SH-SY5Y (cell line): ENCODE results near the gene PPARG.

Experiments used
- GATA2 ChIP-seq: IDR thresholded peaks from 2 replicates; pipeline ENCODE4 v1.6.1; 2011; ENCODE audit warnings: mild to moderate bottlenecking, low read depth, low read length
- GATA3 ChIP-seq: IDR thresholded peaks from 2 replicates; pipeline ENCODE4 v1.6.1; 2011; ENCODE audit warnings: low read depth, mild to moderate bottlenecking, low read length, moderate library complexity

PPARG gene

DNA sequence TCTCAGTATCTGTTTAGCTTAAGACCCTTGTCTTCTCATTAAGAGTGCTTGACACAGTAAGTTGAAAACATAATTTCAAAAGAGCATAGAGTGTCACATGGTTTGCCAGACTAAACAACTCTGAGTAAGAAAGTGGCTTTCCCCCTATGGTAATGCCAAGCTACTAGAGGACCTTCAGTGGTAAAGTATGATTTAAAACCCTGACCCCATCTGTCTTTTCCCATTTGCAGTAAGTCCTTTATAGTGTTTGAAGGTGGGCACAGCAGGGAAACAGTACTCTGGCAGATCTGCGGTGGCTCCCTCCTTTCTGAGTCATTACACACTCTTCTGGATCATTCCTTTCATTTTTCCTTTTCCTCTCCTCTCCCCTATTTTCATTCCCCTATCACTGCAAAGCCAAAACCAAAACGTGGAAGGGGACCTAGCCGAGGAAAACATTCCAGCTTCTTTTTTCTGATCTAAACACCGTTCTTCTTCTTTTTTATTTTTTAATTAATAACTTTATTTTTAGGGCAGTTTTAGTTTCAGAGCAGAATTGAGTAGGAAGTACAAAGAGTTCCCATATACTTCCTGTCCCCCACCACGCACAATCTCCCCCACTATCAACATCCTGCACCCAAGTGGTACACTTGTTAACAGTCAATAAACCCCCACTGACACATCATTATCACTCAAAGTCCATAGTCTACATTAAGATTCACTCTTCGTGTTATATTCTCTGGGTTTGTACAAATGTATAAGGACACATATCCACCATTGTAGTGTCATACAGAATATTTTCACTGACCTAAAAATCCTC, 74.7 kb downstream of the PPARG start:
- TF ChIP-seq GATA3 (no peak), GATA2 (no peak)

DNA sequence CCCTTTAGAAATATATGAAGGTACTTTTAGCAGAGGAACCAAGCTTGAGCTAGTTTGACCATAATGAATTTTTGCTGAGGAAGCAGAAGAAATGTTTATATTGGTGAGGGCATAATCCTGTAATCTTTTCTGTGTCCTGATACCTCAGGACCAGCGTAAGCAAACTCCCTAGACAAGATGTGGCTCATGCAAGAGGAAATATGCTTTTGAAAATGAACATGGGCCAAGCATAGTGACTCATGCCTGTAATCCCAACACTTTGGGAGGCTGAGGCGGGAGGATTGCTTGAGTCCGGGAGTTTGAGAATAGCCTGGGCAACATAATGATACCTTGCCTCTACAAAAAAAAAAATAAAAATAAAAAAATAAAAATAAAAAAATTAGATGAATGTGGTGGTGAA, 78.5 kb downstream of the PPARG start:
- no peak for TF ChIP-seq GATA3
- no peak for TF ChIP-seq GATA2

DNA sequence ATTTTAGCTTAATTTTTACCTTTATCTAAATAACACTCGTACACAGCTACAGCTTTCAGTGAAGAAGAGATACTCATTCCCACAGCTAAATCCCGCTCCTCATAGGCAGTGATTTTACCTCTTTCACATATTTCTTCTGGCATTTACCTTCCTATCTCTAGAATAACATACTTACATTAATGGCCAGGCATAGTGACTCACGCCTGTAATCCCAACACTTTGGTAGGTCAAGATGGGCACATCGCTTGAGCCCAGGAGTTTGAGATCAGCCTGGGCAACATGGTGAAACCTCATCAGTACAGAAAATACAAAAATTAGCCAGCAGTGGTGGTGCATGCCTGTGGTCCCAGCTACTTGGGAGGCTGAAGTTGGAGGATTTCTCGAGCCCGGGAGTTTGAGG, 80.2 kb downstream of the PPARG start:
- no peak for TF ChIP-seq GATA2

DNA sequence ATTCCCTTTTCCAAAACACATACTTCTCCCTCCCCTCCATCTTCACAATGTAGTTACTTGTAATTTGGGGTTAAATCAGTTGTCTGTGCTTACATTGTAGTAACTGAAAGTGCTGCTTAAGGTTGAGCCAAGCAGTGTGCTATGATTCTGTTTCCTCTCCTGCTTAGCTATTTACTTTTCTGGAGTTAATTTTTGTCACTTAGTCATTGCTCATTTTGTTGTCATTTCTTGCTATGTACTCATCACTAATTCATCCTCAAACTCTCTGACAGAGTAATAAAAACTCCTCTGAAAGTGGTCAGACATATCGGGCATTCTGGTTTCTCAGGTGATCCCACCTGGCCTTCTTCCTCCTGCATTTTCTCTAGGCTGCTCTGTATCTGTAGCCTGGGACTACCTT, 80.7 kb downstream of the PPARG start:
- TF ChIP-seq GATA2 (no peak), GATA3 (no peak)

DNA sequence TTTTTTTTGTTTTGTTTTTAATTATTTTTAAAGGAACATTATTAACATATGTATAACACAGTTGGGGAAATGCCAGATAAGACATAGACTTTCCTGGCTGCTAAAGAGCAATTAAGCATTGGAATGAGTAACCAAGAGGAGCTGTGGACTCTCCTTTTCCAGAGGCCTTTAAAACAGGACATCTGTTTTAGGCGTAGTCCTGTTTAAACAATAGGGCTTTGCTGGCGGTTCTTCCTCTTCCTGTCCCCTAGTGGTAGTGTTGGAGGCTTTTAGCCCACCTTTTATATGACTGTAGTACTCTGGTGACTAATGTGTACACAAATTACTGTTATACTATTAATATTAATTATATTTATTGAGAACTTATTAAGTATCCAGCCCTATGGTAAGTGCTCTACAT, 81.9 kb downstream of the PPARG start:
- TF ChIP-seq GATA3 = no peak
- TF ChIP-seq GATA2 = no peak

DNA sequence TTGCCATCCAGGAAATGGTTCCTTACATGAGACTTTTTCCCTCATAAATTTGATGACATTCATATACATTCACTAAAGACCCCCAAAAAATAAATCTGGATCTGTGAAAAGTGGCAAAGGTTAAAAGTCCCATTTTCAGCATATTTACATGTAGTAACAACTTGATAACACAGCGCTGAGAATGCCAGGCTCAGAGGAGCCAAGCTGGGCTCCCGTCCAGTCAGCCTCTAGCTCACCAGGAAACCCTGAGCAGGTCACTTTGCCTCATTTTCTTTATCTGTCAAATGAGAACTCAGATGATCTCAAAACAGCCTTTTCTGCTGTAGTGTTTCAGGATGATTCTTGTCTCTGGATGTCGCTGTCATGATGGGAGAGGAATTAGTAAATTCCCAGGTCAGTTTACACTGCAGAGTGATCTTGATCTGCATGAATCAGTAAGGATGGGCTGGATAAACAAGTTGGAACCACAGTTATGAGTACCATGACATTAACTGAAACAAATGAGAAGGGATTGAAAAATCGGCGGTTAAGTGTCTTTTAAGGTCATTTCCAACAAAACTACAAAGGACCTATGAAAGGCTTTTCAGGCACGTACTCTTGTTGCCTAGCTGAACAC, 82.8 kb downstream of the PPARG start:
- no peak for TF ChIP-seq GATA2
- TF ChIP-seq GATA3 = no peak

DNA sequence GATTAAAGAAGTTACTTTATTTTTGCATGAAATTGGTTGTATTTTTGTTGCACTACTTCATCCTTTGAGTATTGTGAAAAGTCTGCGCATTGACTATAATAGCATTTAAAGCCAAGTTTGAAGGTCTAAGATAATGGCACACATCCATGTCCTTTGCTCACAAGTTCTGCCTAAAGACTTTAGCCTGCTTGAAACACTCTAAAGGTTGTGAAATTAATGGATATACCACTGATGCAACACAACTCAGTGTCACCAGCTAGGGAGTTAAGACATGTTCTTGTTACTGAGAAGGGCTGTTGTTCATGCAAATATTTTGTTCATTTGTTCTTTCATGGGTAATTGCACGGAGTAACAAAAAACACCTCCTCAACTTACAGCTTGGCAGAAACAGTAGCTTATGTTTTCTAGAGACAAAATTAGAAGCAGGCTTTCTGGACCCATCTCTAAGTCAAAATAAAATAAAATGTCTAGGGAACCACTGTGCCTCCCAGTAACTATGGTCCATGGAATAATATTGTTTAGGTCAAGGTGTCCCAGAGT, 83.9 kb downstream of the PPARG start:
- TF ChIP-seq GATA3 (no peak), GATA2 (no peak)

DNA sequence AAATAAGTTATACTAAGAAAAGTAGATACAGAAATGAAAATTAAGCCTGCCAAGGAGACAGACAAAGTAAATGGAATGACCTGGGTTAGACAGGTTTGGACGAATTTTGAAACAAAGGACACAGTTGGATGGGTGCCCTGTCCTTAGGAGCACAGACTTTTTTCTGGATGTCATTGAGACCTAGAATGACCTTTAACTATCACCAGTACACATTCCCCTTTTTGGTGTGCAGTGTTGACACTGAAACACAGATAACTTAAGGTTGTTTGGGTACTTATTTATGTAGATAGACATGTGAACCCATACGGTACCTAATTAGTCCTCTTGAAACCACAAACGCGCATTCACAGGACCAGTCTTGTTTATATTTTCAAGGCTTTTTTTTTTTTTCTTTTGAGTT, 86.7 kb downstream of the PPARG start:
- TF ChIP-seq GATA2 (no peak), GATA3 (no peak)

DNA sequence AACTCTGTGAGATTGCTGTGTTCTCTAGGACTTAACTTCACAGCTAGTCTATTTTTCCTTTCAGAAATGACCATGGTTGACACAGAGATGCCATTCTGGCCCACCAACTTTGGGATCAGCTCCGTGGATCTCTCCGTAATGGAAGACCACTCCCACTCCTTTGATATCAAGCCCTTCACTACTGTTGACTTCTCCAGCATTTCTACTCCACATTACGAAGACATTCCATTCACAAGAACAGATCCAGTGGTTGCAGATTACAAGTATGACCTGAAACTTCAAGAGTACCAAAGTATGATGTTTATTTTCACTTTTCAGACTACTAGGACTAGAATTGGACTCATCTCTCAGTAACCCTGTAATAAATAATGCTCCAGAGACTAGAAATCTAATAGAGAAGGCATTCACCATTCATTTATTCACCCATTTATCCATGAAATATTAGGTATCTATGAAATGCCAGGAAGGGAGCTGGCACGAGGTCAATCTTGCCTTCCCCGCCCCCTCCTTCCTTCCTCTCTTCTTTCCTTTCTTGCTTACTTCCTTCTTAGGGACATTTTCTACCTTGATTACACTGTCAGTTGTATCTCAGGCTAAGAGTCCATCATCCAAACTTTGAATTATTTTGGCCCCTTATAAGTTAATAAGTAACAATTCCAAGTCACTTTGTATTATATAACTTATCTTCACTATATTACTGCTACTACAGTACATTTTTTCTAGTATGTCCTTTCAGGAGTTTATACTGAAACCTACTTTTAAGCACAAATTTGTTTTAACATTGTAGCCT, 91.0 kb downstream of the PPARG start:
- TF ChIP-seq GATA3 = no peak
- no peak for TF ChIP-seq GATA2

DNA sequence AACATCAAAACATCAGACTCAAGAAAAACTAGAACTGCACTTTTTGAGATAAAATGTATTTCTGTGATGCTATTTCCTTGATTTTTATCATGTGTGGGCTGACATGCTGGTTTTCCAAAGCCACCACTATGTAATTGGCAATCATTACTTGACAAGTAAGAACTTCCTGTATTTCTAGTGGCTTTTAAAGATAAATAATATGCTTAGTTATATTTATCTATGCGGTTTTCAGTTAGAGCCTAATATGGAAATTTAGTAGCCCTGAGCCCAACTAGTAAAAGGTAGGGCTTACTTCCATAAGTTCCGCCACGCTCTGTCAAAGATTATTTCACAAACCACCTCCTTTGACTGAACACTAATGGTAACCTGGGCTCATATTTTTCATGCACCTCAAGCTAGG, 91.6 kb downstream of the PPARG start:
- no peak for TF ChIP-seq GATA2
- no peak for TF ChIP-seq GATA3

DNA sequence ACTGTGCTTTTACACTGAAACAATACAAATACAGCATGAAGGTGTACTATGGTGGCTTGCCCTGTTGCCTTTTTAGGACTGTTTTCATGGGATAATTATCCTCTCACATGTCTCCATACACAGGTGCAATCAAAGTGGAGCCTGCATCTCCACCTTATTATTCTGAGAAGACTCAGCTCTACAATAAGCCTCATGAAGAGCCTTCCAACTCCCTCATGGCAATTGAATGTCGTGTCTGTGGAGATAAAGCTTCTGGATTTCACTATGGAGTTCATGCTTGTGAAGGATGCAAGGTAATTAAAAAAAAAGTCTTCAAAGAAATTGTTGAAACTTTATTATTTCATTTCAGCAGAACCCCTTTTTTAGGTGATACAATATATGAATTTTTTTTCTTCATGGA, 92.3 kb downstream of the PPARG start:
- TF ChIP-seq GATA3 = no peak
- no peak for TF ChIP-seq GATA2

DNA sequence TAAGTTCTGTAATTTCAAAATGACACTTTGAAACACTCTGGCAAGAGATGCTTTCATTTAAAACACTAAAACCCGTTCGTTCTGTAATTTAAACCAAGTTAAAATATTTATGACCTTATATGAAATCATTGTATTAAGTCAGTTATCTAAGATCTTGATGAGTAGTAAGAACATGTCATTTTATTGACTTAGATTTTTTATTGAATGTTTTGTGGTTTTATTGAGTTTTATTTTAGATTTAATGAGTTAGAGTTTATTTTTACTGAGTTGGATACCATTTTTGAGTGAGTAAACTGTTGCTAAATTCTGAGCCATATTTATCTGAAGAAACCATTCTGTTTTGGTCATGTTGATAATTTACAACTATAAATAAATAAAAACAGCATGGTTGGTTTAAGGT, 94.3 kb downstream of the PPARG start:
- no peak for TF ChIP-seq GATA3
- no peak for TF ChIP-seq GATA2

DNA sequence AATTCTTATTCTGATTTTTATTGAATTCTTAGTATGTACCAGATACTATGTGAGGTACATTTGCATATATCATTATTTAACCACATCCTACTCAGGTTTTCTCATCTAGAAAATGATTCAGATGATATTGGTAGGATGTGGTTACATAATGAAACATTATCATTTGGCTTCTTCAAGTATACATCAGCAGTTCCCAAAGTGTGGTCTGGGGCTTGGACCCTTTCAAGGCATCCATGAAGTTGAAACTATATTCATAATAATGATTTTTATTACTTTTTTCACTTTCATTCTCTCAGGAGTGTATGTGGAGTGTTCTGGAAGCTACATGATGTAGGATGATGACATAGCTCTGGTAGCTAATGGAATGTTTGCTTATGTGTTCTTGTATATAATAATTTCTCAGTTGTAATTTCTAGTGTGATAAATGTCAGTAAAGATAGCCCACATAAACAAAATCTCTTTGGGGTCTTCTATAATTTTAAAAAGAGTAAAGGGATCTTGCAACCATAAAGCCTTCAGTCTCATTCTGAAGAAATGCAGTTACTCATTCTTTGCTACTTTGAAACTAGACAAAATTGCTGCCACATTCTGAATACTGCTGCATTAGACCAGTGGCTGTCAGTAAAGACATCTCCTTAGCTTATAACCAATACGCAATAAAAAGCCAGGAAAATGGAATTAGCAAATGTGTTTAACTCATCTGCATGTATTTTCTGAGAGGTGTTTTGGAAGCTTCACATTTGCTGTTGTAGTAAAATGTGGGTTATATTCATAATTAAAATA, 95.8 kb downstream of the PPARG start:
- TF ChIP-seq GATA3 = no peak
- TF ChIP-seq GATA2 = no peak

DNA sequence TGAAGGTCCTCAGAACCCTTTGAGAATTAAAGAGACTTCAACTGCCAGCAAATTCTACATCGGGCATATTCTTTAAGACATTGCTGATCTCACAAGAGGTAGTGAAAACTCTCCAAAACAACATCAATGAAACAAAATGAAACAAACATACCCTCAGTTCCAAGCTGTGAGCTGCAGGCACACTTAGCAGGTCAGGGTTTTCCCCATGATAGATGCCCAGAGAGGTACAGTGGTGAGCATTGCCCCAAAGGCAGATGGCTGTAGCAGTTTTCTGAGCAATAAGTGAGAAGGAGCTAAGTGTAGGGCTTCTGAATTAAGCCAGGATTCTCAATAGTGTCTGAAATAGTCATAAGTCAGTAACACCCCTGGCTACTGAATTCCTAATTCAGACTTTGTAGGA, 99.3 kb downstream of the PPARG start:
- TF ChIP-seq GATA3 (no peak), GATA2 (no peak)
